Measurements from ENCODE around the gene CCDC198. TPM values are rescaled to one million over a fixed set of nuclear protein-coding genes. Genes with fewer than 3 reads are reported as not detected.

The CCDC198 gene
- total RNA-seq, 1 experiment from 2014 or later, result not detected

DNA sequence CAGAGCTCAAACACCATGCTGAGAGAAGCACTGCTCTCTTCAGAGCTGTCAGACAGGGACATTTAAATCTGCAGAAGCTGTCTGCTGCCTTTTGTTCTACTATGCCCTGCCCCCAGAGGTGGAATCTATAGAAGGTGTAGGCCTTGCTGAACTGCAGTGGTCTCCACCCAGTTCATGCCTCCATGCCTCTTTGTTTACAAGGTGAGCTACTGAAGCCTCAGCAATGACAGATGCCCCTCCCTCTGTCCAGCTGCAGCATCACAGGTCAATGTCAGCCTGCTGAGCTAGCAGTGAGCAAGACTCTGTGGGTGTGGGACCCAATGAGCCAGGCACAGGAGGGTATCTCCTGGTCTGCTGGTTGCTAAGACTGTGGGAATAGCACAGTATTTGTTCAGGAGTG, 25.4 kb upstream of the CCDC198 start:
- Mint-ChIP-seq H3K4me3 (ENCODE audit: unreplicated experiment) (no peak overlapping the region), H3K4me1 (ENCODE audit: insufficient read depth, unreplicated experiment) (no peaks in the 10 kb centered on the region), H3K9me3 (ENCODE audit: unreplicated experiment) (peaks cover 21% of the 10 kb centered on the region), H3K36me3 (ENCODE audit: insufficient read depth, unreplicated experiment) (no peaks in the 10 kb centered on the region), H3K27me3 (ENCODE audit: insufficient read depth, unreplicated experiment) (peaks cover 33% of the 10 kb centered on the region), H3K27ac (ENCODE audit: low read depth, unreplicated experiment) (no peak overlapping the region)
- CTCF ChIA-PET, result interaction anchor here (1.0 kb wide), 1 partner anchor 31 kb away, joined by 4 read pairs; no protein-coding TSS in a partner anchor
- no TSS peak for BruUV-seq (replicated peaks)
- no peak for DNase-seq (ENCODE audit: unreplicated experiment)
- TF ChIP-seq, protein P1, sequence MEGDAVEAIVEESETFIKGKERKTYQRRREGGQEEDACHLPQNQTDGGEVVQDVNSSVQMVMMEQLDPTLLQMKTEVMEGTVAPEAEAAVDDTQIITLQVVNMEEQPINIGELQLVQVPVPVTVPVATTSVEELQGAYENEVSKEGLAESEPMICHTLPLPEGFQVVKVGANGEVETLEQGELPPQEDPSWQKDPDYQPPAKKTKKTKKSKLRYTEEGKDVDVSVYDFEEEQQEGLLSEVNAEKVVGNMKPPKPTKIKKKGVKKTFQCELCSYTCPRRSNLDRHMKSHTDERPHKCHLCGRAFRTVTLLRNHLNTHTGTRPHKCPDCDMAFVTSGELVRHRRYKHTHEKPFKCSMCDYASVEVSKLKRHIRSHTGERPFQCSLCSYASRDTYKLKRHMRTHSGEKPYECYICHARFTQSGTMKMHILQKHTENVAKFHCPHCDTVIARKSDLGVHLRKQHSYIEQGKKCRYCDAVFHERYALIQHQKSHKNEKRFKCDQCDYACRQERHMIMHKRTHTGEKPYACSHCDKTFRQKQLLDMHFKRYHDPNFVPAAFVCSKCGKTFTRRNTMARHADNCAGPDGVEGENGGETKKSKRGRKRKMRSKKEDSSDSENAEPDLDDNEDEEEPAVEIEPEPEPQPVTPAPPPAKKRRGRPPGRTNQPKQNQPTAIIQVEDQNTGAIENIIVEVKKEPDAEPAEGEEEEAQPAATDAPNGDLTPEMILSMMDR (IDR thresholded peaks at IDR 0.05; ENCODE audit: unreplicated experiment), result no peak
- POLR2A ChIA-PET, result no interaction called here
- intact Hi-C loops (cut with micrococcal nuclease), result no loop called here

DNA sequence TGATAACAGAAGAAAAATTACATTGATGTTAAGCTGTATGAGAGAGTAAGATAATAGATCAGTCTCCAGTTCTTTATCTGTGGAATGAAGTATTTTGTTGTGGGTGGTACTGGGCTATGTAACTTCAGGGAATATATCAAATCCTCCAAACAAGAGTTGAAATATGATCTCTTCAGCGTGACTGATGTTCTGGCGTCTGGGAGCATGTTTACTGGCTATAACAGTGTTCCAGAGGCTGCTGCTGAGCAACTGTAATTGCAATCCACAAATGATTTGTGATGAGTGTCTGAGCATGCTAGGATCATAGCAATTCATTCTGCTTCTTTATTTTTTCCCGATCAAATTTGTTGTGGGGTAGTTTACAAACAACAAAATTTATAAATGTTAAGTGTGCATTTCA, 18.6 kb upstream of the CCDC198 start:
- Mint-ChIP-seq H3K36me3 (ENCODE audit: insufficient read depth, unreplicated experiment) (no peaks in the 10 kb centered on the region), H3K27me3 (ENCODE audit: insufficient read depth, unreplicated experiment) (peaks cover 15% of the 10 kb centered on the region), H3K4me1 (ENCODE audit: insufficient read depth, unreplicated experiment) (no peaks in the 10 kb centered on the region), H3K27ac (ENCODE audit: low read depth, unreplicated experiment) (no peak overlapping the region), H3K4me3 (ENCODE audit: unreplicated experiment) (no peak overlapping the region), H3K9me3 (ENCODE audit: unreplicated experiment) (no peaks in the 10 kb centered on the region)
- ChIA-PET POLR2A (interaction anchor here (0.6 kb wide), 1 partner anchor 10 kb away, joined by 3 read pairs; no protein-coding TSS in a partner anchor), CTCF (interaction anchor here (1.2 kb wide), 1 partner anchor 577 kb away, joined by 3 read pairs; no protein-coding TSS in a partner anchor)
- intact Hi-C loops (cut with micrococcal nuclease), result no loop called here
- TF ChIP-seq, protein P1 (IDR thresholded peaks at IDR 0.05; ENCODE audit: unreplicated experiment), result no peak
- no peak for DNase-seq (ENCODE audit: unreplicated experiment)
- no TSS peak for BruUV-seq (replicated peaks)

DNA sequence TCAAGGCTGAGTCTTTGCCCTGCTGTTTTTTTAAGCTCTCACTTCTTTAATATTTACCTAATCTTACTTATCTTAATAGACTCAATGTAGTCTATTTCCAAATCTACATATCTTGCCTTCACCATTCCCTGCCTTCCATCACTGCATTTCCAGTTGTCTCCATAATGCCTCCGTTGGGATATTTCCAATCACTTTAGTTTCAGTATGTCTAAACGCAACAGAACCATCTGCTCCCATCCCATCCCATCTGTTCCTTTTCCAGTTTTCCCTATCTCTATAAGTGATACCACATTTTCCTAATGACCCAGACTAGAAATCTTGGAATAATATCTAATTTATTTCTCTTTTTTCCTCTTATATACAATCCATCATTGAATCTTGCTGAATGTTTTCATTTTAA, 15.1 kb upstream of the CCDC198 start:
- ChIA-PET CTCF (interaction anchor here (0.6 to 2.0 kb wide), 2 partner anchors 25 to 34 kb away, joined by 3 to 6 read pairs; no protein-coding TSS in a partner anchor), POLR2A (no interaction called here)
- DNase-seq (ENCODE audit: unreplicated experiment), result no peak
- Mint-ChIP-seq H3K27me3 (ENCODE audit: insufficient read depth, unreplicated experiment) (no peaks in the 10 kb centered on the region), H3K9me3 (ENCODE audit: unreplicated experiment) (no peaks in the 10 kb centered on the region), H3K4me1 (ENCODE audit: insufficient read depth, unreplicated experiment) (no peaks in the 10 kb centered on the region), H3K4me3 (ENCODE audit: unreplicated experiment) (no peak overlapping the region), H3K27ac (ENCODE audit: low read depth, unreplicated experiment) (no peak overlapping the region), H3K36me3 (ENCODE audit: insufficient read depth, unreplicated experiment) (no peaks in the 10 kb centered on the region)
- intact Hi-C loops (cut with micrococcal nuclease), result no loop called here
- TF ChIP-seq, protein P1 (IDR thresholded peaks at IDR 0.05; ENCODE audit: unreplicated experiment), result no peak
- no TSS peak for BruUV-seq (replicated peaks)

DNA sequence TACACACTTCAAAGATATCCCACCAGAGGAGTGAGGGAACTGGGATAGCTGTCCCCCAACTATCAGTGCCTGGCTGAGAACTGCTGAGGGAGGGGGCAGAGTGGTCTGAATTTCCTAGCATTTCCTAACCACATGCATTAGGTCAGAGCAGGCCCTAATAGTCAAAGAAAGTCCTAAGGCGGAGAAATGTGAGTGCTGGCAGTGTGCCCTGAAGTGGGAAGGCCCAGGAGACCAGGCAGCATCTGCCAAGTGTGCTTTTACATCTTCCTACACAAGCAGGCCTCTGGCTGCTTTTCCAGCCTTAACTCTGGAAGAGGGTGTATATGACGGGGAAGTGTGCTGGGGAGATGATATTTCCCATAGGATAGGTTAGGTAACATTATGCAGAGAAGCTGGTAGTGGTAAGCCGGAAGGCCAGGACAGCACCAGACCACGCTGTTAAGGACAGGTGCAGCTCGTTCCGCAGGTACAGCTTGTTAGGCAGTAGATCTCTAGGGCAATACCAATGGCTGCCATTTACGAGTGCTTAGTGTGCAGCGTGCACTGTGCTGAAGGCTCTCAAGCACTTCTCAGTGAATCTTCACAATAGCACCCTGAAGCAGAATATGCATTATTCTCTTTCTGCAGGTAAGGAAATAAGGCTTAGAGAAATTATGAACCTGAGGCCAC, 9.1 kb upstream of the CCDC198 start:
- Mint-ChIP-seq H3K36me3 (ENCODE audit: insufficient read depth, unreplicated experiment) (no peaks in the 10 kb centered on the region), H3K9me3 (ENCODE audit: unreplicated experiment) (no peaks in the 10 kb centered on the region), H3K27ac (ENCODE audit: low read depth, unreplicated experiment) (no peak overlapping the region), H3K4me3 (ENCODE audit: unreplicated experiment) (no peak overlapping the region), H3K27me3 (ENCODE audit: insufficient read depth, unreplicated experiment) (peaks cover 9% of the 10 kb centered on the region), H3K4me1 (ENCODE audit: insufficient read depth, unreplicated experiment) (peaks cover 20% of the 10 kb centered on the region)
- BruUV-seq (replicated peaks), result no TSS peak
- ChIA-PET CTCF (interaction anchor here (0.8 to 3.4 kb wide), 5 partner anchors 15 to 569 kb away, joined by 3 to 11 read pairs (median 3); no protein-coding TSS in a partner anchor), POLR2A (interaction anchor here (0.6 kb wide), 1 partner anchor 78 kb away, joined by 3 read pairs; no protein-coding TSS in a partner anchor)
- DNase-seq (ENCODE audit: unreplicated experiment), result peak; percentile 42
- intact Hi-C loops (cut with micrococcal nuclease), result no loop called here
- TF ChIP-seq, protein P1 (IDR thresholded peaks at IDR 0.05; ENCODE audit: unreplicated experiment), result no peak
